GM21528 (cell line): ENCODE results near the gene MDN1.

Source experiments
- ATAC-seq: cut with Tn5 transposase; IDR thresholded peaks from one replicate; pipeline ENCODE4 v1.9.1; 2021; ENCODE audit warnings: mild to moderate bottlenecking, moderate library complexity; ENCODE audit not compliant: unreplicated experiment, low FRiP score

MDN1 gene

GRCh38 chr6:89708316-89708715 lies 111.3 kb downstream of the MDN1 start:
- ATAC-seq, result no peak

DNA sequence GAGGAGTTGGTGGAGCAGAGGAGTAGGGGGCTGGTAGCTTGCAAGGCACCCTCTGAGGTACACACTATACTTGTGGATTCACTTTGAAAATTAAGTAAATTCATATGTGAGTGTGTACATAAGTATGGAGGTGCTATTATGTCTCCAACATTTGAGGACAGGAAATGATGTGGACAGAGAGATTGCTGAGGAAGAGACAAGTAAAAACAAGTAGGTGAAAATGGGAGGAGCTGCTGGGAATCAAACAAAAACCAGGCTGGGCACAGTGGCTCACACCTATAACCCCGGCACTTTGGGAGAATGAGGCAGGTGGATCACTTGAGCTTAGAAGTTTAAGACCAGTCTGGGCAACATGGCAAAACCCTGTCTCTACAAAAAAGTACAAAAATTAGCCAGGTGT lies 111.8 kb downstream of the MDN1 start:
- ATAC-seq, result no peak

GRCh38 chr6:89706121-89706520 lies 113.5 kb downstream of the MDN1 start:
- ATAC-seq, result no peak

DNA sequence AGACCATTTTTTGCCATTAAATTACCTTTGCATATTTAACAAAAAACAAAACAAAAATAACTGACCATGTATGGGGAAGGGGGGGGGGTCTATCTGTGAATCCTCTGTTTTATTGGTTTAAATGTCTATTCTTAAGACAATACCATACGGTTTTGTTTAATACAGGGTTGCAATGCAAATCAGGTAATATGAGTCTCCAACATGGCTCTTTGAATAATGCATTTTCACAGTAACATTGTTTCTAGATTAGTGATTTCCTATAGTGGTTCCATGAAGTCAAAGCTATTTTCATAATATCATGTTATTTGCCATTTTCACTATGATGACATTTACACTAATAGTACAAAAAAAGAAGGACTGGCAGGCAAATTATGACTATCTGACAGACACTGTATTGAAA lies 116.3 kb downstream of the MDN1 start:
- ATAC-seq, result no peak

DNA sequence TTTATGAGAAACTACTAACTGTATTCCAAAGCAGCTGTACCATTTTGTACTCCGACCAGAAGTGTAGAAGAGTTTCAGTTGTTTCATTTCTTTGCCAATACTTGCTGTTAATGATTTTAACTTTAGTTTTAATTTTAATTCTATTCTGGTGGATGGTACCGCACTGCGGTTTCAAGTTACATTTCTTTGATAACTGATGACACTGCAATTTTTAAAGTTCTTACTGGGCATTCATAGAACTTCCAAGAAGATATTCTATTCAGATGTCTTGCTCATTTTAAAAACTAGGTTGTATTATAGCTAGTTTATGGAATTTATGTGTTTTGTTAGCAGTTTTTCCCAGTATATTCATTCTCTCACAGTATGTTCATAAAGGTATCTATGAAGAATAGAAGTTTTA lies 117.2 kb downstream of the MDN1 start:
- no peak for ATAC-seq

GRCh38 chr6:89695667-89696066 lies 123.9 kb downstream of the MDN1 start:
- no peak for ATAC-seq

DNA sequence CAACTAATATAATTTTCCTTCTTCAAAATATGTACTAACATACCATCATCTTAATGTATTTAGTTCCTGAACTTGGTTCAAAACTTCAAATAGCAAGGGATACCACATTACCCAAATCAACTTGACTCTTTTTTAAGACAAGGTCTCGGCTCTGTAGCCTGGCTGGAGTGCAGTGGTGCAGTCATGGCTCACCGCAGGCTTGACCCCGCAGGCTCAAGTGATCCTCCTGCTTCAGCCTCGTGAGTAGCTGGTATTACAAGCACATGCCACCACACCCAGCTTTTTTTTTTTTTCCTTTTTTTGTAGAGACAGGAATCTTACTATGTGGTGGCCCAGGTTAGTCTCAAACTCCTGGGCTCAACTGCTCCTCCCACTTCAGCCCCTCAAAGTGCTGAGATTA lies 125.2 kb downstream of the MDN1 start:
- no peak for ATAC-seq

DNA sequence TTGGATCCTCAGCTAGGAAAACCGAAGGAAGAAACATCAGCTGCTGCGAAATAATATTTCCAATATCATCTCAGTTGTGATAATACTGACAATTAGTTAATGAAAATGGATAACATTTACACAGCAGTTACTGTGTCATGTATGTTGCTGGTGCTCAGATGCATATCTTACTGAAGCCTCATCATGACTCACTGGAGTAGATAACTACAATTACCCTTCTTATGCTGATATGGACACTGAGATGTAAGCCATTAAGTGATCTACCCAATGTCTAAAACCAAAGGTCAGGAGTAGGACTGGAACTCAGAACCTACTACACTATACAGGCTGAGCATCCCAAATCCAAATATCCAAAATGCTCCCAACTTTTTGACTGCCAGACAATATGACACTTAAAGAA lies 126.4 kb downstream of the MDN1 start:
- no peak for ATAC-seq

GRCh38 chr6:89692256-89692655 lies 127.3 kb downstream of the MDN1 start:
- no peak for ATAC-seq

DNA sequence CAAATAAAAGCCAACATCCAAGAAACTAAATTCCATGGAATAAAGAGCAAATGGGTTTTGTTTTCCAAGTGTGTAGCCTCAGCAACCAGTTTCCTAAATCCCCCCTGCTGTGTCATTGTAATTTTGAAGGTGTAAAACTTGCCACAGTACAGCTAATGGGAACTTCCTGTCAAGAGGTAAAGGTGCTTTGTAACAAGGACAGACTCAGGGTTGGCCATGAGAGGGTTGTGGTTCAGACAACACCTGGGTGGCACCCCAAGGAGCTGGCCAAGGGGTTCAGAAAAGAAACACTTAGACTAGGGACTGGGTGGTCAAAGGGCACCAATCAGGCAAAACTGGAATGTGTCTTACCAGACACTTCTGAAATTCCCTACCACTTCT lies 128.7 kb downstream of the MDN1 start:
- ATAC-seq, result no peak

GRCh38 chr6:89689732-89690131 lies 129.9 kb downstream of the MDN1 start:
- no peak for ATAC-seq

- no peak for ATAC-seq
These were observed 131.3 kb downstream of the MDN1 start for GRCh38 chr6:89688328-89688727.

DNA sequence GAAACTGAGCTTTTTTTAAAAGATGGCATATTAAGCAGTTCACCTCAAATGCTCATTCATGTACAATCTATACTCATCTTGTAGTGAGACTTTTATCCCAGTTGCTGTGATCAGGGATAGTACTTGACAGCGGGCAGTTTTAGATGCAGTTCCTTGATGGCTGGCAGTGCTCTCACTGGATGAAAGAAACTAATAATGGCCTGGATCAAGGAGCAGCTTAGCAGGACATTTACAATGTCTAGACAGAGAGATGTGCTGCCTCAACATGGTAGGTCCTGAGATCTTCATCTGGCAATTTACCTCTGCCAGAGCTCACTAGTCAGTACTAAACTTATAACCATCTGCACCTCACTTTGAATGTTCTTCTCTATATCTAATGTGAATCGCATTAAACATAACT lies 134.3 kb downstream of the MDN1 start:
- no peak for ATAC-seq

GRCh38 chr6:89682991-89683390 lies 136.6 kb downstream of the MDN1 start:
- ATAC-seq, result no peak

- ATAC-seq, result no peak
These were observed 137.5 kb downstream of the MDN1 start for GRCh38 chr6:89681983-89682564.

DNA sequence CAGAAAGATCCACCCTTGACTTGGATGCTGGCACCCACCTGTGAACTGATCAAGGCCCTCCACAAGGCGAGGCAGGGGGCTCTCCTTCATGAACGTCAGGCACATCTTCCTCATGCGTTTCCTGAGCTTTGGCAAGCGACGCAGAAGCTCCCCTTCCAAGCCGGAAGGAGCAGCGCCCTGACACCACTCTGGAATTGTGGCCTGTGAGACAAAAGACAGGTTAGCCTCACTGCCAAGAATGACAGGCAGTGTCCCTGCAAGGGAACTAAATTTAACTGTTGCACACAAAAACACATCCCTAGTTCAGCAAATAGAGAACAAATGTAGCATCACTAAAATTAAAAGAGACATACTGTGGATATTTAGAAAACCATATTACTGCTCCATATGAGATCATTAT lies 139.0 kb downstream of the MDN1 start:
- no peak for ATAC-seq

- ATAC-seq, result no peak
These were observed 139.4 kb downstream of the MDN1 start for GRCh38 chr6:89680150-89680549.

DNA sequence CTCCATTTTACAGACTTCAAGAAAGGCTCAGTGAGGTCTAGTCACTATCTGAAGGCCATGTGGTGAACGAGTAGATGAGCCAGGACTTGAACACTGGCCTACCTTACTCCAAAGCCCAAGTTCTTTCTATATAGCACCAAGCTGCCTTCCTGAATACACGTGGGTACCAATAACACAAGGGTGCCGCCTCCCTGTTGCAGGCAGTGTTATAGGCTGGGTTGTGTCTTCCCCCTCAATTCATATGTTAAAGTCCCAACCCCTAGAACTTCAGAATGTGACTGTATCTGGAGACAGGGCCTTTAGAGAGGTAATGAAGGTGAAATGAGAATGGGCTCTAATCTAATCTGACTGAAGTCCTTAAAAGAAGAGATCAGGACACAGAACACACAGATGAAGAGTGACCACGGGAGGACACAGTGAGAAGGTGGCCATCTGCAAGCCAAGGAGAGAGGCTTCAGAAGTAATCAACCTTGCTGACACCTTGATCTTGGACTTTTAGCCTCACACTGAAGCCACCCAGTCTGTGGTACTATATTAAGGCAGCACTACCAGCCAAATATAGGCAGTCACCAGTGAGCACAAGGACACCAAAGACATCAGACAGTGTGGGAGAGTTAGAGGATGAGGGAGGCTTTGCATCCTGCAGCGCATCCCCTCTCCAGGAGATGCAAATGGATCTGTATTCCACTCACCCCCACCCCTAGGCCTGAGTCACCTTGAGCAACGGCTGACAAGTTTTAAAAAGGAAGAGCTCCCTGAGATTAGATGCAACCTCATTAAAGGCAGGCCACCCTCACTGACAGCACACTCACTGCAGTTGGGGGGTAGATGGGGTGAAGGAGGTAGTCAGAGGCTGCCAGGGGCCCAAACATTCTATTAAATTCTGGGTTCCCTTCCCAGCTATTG lies 140.1 kb downstream of the MDN1 start:
- ATAC-seq, result no peak

- no peak for ATAC-seq
These were observed 141.1 kb downstream of the MDN1 start for GRCh38 chr6:89678531-89678930.

DNA sequence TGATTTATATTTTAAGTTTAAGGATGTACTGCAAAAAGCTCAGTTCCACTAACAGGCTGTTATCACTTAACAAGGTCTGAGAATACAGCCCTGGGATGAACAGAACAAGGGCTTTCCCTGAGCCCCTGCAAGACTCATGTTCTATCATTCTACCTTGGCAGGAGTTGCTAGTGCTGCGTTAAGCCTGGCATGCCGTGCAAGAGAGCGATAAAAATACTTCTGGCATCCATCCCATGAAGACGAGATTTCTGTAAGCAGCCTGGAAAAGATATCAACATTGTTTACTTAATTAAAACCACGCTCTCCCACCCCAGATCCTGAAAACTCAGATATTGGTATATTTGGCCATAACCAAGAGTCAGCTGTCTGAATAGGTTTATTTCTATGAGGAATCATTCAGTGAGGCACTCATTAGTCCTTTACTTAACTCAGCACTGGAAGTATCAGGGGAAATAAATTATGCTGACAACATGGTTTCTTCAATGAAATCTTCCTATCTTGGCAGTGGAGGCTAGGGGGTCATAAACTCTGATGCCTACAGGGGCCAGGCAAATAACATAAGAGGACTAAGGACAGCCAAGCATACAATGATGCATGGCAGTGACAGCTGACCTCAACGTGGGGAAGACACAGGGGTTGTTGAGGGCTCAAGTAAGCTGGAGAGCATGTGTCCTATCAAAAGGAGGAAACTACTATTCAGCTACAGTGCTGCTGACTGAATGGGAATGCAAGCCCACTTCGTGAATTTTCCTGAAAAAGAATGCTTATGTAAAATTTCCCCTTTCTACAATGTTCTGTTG lies 143.4 kb downstream of the MDN1 start:
- ATAC-seq, result no peak

DNA sequence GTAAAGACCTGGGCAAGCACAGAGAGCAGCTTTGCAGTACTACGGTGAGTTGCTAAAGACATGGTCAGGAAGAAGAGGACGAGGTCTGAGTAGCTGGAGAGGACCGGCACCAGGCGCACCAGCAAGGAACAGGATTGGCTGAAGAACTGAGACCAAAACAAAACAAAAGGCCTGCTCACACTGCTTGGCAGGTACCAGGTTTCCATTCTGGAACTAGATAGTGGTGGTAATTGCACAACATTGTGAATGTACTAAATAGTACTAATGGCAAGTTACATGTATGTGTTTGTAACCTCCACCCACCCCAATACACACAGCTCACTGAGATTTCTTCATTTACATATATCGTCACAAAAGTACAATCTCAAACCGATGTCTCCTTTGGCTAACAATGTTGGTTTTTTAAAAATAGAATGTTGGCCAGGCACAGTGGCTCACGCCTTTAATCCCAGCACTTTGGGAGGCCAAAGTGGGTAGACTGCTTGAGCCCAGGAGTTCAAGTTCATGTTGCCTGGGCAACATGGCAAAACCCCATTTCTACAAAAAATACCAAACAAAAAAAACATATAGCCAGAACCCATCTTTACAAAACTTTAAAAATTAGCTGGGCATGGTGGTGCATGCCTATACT lies 148.5 kb downstream of the MDN1 start:
- no peak for ATAC-seq
